ENCODE measurements around the gene PGK2.

DNA sequence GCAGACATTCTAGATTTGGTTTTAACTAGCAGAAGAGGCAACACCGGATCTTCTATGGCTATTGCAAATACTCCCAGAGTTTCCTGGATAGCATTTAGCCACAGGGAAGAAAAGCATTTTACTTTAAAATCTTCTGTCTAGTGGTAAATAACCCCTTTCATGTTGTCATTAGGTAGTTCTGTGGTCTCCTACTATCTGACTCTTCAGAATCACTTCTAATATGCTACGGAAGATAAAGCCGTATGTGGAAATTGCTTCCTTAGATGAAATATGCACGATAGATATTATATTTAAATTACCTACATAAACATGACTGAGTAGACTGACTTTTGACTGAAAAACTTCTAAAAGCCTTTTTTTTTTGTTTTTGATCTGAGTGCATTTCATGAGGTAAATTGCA is 43.7 kb downstream of the PGK2 start:
- TF ChIP-seq, protein P1, sequence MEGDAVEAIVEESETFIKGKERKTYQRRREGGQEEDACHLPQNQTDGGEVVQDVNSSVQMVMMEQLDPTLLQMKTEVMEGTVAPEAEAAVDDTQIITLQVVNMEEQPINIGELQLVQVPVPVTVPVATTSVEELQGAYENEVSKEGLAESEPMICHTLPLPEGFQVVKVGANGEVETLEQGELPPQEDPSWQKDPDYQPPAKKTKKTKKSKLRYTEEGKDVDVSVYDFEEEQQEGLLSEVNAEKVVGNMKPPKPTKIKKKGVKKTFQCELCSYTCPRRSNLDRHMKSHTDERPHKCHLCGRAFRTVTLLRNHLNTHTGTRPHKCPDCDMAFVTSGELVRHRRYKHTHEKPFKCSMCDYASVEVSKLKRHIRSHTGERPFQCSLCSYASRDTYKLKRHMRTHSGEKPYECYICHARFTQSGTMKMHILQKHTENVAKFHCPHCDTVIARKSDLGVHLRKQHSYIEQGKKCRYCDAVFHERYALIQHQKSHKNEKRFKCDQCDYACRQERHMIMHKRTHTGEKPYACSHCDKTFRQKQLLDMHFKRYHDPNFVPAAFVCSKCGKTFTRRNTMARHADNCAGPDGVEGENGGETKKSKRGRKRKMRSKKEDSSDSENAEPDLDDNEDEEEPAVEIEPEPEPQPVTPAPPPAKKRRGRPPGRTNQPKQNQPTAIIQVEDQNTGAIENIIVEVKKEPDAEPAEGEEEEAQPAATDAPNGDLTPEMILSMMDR (IDR thresholded peaks at IDR 0.05): no peak
- TF ChIP-seq POLR2A (IDR thresholded peaks at IDR 0.05): no peak

Measured in right lobe of liver (tissue), 4 donors.